ENCODE results near the gene RHBDL1.

DNA sequence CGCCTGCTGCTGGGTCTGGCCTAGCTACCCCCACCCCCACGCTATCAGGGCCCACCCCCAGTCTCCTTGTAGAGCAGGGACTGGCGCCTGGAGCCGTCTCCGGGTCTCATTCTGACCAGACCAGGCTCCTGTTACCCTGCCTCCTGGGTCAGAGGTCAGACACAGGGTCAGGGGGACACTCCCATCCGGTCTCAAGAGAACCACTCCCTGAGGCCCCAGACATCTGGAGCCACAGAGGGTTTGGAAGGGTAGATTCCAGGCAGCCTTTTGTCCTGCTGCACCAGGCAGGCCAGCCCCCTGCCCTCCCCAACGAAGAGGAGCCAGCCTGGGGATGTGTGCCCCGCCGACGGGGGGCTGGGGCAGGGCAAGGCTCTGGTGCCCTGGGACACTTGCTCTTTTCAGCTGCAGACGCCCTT is 45.6 kb upstream of the RHBDL1 start:
- no peak for TF ChIP-seq EZH2 (IDR thresholded peaks at IDR 0.05; ENCODE audit: borderline replicate concordance, low read depth, low read length, severe bottlenecking)
- TF ChIP-seq, protein P1, sequence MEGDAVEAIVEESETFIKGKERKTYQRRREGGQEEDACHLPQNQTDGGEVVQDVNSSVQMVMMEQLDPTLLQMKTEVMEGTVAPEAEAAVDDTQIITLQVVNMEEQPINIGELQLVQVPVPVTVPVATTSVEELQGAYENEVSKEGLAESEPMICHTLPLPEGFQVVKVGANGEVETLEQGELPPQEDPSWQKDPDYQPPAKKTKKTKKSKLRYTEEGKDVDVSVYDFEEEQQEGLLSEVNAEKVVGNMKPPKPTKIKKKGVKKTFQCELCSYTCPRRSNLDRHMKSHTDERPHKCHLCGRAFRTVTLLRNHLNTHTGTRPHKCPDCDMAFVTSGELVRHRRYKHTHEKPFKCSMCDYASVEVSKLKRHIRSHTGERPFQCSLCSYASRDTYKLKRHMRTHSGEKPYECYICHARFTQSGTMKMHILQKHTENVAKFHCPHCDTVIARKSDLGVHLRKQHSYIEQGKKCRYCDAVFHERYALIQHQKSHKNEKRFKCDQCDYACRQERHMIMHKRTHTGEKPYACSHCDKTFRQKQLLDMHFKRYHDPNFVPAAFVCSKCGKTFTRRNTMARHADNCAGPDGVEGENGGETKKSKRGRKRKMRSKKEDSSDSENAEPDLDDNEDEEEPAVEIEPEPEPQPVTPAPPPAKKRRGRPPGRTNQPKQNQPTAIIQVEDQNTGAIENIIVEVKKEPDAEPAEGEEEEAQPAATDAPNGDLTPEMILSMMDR (IDR thresholded peaks at IDR 0.05; ENCODE audit: borderline replicate concordance, extremely low read depth, low read length, poor library complexity, severe bottlenecking): no peak
